SK-N-MC (cell line): Measurements from ENCODE around the gene NEURL1.

Source experiments
- DNase-seq: peaks from one replicate; pipeline ENCODE4 v3.0.0-alpha.2; 2011; ENCODE audit warnings: low read depth, low spot score
- H3K27ac ChIP-seq: fragments of 200-600 bp; sonication (generic); 2 replicates; pipeline ENCODE4 v1.5.1; 2016; ENCODE audit warnings: mixed run types
- H3K36me3 ChIP-seq: fragments of 200-600 bp; sonication (generic); 2 replicates; pipeline ENCODE4 v1.6.1; 2017; ENCODE audit warnings: antibody characterized with exemption, low read length, mixed read lengths; ENCODE audit not compliant: insufficient read depth
- H3K4me3 ChIP-seq: fragments of 200-600 bp; sonication (generic); 2 replicates; pipeline ENCODE4 v1.5.1; 2016
- H3K9ac ChIP-seq: fragments of 200-600 bp; sonication (generic); 2 replicates; pipeline ENCODE4 v1.8.0; 2017; ENCODE audit warnings: mixed run types, mixed read lengths; ENCODE audit not compliant: insufficient read length
- H3K9me3 ChIP-seq: fragments of 200-600 bp; sonication (generic); 2 replicates; pipeline ENCODE4 v1.6.1; 2017; ENCODE audit warnings: low read depth, mild to moderate bottlenecking, antibody characterized with exemption, low read length, moderate library complexity, mixed read lengths
- EZH2 ChIP-seq: fragments of 200-600 bp; sonication (generic); IDR thresholded peaks from one replicate; pipeline ENCODE4 v1.6.1; 2017; ENCODE audit warnings: antibody characterized with exemption
- FOXP2 ChIP-seq: optimal IDR thresholded peaks from 2 replicates; pipeline ENCODE3; 2011; ENCODE audit warnings: mild to moderate bottlenecking, moderate library complexity; ENCODE audit not compliant: insufficient read depth; ENCODE audit errors: extremely low read length, control extremely low read depth
- POLR2AphosphoS5 ChIP-seq: IDR thresholded peaks from 2 replicates; pipeline ENCODE4 v1.6.1; 2012; ENCODE audit warnings: mild to moderate bottlenecking, low read depth, low read length, borderline replicate concordance

Gene NEURL1

DNA sequence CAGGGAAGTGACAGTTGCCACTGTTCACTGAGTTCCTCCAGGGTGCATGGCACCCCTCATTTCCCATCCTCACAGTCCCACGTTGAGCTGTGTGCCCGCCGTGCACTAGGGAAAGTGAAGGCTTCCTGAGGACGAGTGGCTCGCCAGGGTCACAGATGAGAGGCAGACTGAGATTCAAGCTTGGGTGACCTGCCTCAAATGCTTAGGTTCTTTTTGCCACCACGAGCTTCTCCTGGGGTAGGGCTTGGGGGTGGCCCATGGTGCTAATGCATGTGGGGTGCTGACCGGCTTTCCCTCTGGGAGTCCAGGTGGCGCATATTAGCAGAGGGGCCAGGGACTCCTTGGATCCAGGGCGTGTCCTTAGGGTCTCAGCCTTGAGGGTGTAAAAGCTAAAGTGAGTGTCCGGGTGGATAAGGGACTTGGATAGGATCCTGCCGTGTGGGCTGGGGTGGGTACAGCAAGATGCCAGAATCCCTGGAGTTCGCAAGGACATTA is 43.3 kb upstream of the NEURL1 start:
- Histone ChIP-seq H3K36me3 (peaks cover 8% of the 10 kb centered on the region; the same call in 1 of the 2 replicates), H3K9ac (no peak overlapping the region), H3K9me3 (no peaks in the 10 kb centered on the region), H3K27ac (no peak overlapping the region), H3K4me3 (no peak overlapping the region)
- no peak for DNase-seq
- TF ChIP-seq POLR2AphosphoS5 (no peak), EZH2 (no peak), FOXP2 (no peak)

DNA sequence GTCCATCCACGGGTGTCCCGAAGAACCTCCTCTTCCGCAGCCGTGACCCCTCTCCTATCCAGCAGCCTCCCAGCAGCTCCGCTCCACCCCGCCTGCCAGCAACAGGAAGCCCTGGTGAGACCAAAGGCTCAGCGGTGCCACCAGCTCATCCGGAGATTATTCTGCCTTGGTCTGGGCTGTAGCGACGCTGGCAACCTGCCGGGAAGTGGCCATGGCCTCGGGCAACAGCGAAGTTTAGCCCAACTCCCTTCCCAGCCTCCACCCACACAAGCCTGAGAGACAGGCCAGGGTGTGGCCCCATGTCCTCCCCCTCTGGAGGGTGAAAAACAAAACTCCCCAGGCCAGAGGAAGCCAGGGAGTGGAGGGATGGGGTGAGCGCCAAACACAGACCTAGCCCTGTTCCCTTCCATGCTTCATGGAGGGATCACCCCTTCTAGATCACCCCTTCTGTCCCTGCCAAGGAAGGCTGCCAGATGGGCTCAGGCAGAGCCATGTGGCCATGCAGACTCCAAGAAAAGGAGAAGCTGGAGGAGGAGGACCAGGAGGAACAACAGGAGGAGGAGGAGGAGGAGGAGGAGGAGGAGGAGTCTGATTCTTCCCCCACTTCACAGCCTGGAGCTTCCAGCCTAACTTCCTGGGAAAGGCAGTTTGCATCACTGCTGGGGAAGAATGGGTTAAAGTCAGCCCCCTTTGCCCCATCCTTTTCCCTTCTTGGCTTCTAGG is 42.3 kb upstream of the NEURL1 start:
- no peaks in the 10 kb centered on the region; the same call in 1 of the 2 replicates for H3K36me3 ChIP-seq
- peak overlapping the region; percentile 60 for H3K9ac ChIP-seq
- DNase-seq = no peak
- no peak overlapping the region for H3K27ac ChIP-seq
- H3K4me3 ChIP-seq = peak overlapping the region; percentile 77
- no peak for TF ChIP-seq EZH2
- TF ChIP-seq FOXP2 = no peak
- TF ChIP-seq POLR2AphosphoS5 = no peak
- H3K9me3 ChIP-seq = no peaks in the 10 kb centered on the region

DNA sequence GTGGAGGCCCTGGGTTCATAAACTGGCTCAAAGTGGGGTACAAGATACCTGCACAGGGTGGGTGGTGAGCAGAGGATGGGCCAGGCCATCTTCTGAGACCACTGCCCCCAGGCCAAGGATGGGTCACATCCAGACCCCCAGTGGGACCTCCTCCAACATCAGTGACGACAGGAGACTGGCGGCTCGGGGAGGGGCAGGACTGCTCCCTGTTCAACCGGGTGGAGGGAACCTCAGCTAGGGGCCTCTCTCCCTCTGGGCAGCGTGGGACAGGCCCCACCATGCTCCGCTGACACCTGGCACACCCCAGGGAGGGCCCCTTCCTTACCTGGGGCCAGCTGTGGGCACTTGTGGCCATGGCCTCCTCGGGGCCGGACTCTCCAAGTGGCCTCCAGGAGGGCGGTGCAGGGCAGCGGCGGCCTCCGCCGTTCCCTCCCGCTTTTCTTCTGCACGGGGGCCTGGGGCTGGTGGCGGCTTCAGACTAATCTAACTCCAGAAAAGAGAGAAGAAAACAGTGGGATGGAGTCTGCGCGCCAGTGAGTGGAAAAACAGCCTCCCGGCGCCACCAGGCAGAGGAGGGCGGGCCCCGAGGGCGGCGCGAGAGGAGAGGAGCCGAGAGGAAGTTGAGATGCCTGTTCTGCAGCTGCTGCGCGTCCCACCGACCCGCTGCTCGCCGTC is 41.5 kb upstream of the NEURL1 start, which contains the start of gene CALHM2:
CALHM2 (minus strand) TSS at position 540 of the 675 bp plus-strand sequence. CDS start 2,429 bp downstream, outside the sequence.
- no peak for DNase-seq
- Histone ChIP-seq H3K9me3 (no peaks in the 10 kb centered on the region), H3K36me3 (no peaks in the 10 kb centered on the region; the same call in 1 of the 2 replicates), H3K4me3 (peak within 1 kb of the TSS; percentile 77), H3K27ac (no peak within 1 kb of the TSS), H3K9ac (peak within 1 kb of the TSS; percentile 60)
- TF ChIP-seq EZH2 (no peak), POLR2AphosphoS5 (no peak; the same call in 1 of the 2 replicates), FOXP2 (no peak)

DNA sequence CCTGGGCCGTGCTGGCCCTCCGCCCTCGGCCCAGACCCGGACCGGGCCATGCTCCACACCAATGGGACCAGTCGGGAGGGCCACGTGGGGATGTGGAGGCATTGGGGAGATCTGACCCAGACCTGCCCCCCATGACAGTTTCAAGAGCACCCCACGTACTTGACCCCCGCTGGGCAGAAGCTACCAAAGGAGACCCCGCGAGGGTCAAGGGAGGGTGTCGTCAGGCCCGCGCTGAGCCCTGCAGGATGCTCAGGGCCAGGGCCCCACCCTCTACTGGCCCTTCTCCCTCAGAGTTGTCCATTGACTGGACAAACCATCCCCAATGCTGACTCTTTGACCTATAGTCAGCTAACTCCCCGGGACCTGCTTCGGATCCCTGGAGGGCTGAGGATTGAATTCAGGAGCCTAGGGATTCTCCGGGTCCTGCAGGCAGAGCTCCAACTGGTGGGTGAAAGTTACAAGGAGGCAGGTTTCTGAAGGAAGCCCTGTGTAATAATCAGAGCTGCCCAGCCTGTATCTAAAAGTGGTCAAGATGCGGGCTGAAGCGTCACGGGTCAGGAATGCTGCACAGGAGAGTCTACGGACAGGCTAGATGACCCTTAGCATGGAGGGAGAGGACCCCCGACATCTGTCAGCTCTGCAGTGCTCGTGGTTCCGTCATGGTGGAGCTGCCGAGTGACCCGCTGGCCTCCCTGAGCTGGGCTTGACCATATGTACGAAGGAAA is 40.8 kb upstream of the NEURL1 start:
- peak overlapping the region; percentile 77 for H3K4me3 ChIP-seq
- H3K9me3 ChIP-seq = no peaks in the 10 kb centered on the region
- H3K9ac ChIP-seq = no peak overlapping the region
- DNase-seq = no peak
- TF ChIP-seq POLR2AphosphoS5 = no peak
- no peak for TF ChIP-seq FOXP2
- no peak for TF ChIP-seq EZH2
- H3K27ac ChIP-seq = no peak overlapping the region
- no peaks in the 10 kb centered on the region for H3K36me3 ChIP-seq

DNA sequence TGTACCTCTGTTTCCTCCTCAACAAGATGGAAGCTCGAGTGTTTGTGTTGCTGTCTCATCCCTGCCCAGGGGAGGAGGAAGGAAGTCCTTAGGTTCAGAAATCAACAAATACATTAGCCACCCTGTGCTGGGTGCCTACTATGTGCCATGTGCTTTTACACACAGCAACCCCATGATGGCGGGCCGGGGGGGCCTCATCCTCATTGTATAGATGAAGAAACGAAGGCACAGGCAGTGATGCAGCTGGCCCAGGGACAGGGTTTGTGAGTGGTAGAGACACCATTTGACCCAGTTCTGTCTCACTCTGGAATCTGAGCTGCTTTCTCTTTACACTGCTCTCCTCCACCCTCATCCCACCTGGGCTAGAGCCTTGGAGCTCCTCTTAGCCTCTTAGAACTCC is 39.5 kb upstream of the NEURL1 start:
- H3K27ac ChIP-seq = no peak overlapping the region
- H3K9me3 ChIP-seq = no peaks in the 10 kb centered on the region
- TF ChIP-seq FOXP2 (no peak), EZH2 (no peak), POLR2AphosphoS5 (no peak)
- no peak for DNase-seq
- no peak overlapping the region for H3K9ac ChIP-seq
- no peak overlapping the region for H3K4me3 ChIP-seq
- H3K36me3 ChIP-seq = no peaks in the 10 kb centered on the region

DNA sequence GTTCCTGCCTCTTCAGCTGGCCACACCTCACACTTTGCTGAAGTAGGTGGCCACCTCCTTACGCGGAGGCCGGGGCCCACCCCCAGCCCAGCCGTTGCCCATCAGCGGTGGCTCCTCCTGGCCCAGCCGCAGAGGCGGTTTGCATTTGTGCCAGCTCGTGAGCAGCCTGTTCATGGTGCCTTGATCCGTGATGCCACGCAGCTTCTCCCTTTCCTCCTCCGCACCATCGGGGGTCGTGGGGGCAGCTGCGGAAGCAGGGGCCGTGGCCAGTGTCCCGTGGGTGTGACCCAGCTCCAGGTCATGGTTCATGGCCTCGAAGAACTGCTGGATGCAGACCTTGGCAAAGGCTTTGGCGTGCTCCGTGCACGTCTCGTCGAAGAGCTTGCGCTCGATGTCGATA is 38.3 kb upstream of the NEURL1 start:
- no peak for DNase-seq
- H3K9me3 ChIP-seq = no peaks in the 10 kb centered on the region
- H3K36me3 ChIP-seq = no peaks in the 10 kb centered on the region
- no peak overlapping the region for H3K27ac ChIP-seq
- TF ChIP-seq EZH2 = no peak
- TF ChIP-seq FOXP2 = no peak
- TF ChIP-seq POLR2AphosphoS5 = no peak
- H3K9ac ChIP-seq = no peak overlapping the region
- no peak overlapping the region for H3K4me3 ChIP-seq

DNA sequence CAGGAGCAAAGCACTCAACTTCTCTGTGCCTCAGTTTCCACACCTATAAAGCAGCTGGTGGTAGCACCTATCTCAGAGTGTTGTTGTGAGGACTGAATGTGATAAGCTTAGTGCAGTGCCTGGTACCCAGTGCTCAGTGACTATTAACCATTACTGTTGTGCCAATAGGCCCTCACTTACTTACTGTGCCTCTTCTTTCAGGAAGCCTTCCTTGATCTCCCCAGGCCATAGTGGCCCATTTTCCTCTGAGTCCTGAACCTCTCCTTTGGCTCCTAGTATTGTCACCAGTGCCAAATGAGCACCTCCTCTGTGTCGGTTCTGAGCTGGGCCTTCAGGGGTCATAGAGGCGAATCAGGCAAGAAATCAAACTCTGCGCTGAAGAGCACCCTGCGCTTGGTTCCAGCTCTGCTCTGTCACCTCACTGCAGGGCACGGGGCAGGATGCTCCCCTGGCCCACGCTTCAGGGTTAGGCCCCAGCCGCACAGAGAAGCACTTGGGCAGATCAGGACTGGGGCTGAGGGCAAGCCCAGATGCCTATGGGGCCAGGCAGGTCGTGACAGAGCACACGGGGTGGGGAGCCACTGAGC is 37.3 kb upstream of the NEURL1 start:
- no peaks in the 10 kb centered on the region for H3K9me3 ChIP-seq
- TF ChIP-seq EZH2 = no peak
- TF ChIP-seq POLR2AphosphoS5 = no peak
- no peak for TF ChIP-seq FOXP2
- no peak overlapping the region for H3K4me3 ChIP-seq
- no peak for DNase-seq
- H3K36me3 ChIP-seq = no peaks in the 10 kb centered on the region
- H3K27ac ChIP-seq = no peak overlapping the region
- H3K9ac ChIP-seq = no peak overlapping the region

DNA sequence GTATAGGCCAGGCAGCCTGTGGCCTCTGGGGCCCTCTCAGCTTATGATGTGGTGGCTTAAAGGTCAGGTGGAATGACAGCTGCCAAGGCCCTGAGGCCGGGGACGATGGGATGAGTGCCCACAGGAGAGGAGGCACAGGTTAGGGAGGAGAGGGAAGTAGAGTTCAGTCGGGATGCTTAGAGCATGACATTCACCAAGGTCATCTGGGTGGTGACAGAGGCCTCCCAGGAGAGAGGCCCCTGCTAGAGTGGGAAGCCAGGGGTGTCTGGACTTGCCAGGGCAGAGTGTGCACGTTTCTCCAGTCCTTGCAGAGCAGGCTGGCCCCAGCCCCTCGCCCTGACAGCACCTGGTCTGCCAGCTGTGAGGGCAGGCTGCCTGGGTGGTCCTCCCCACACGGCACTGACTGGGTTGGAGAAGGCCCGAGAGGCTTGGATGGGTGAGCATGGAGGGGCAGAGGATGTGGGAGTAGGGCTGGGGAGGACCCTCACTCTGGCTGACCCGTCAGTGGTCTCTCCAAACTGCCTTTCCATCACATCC is 36.3 kb upstream of the NEURL1 start:
- no peak overlapping the region for H3K27ac ChIP-seq

More for the DNA sequence above, 36.3 kb upstream of the NEURL1 start:
- H3K4me3 ChIP-seq = no peak overlapping the region
- H3K9ac ChIP-seq = no peak overlapping the region
- H3K36me3 ChIP-seq = no peaks in the 10 kb centered on the region
- no peak for DNase-seq
- H3K9me3 ChIP-seq = no peaks in the 10 kb centered on the region
- TF ChIP-seq FOXP2 = no peak
- no peak for TF ChIP-seq EZH2
- no peak for TF ChIP-seq POLR2AphosphoS5
